ENCODE data around the gene NELL1. TPM values are rescaled to one million over a fixed set of nuclear protein-coding genes. Genes with fewer than 3 reads are reported as not detected.

Gene NELL1
- total RNA-seq, 1 experiment from 2014 or later, result 0.22 TPM

DNA sequence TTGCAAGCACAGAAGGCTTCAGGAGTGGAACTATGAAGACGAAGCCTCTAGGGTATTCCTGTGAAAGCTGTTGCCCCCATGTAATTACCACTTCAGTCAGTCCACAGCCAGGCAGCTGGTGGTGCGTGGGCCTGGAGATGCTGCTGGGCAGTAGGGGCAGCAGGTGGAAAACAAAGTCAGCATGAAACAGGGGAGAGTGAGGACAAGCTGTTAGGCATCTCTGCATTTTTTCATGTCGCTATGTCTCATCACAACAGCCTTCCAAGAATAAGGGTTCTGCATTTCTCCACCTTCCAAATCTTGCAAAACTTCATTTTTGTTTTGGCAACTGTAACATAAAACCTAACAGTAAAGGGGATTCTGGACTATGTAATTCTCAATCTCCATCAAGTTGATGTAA is 757.5 kb downstream of the NELL1 start:
- Histone ChIP-seq H2BK12ac (ENCODE audit: insufficient read length, low read depth, low read length) (no peak overlapping the region), H2BK5ac (ENCODE audit: insufficient read length, low read length) (no peak overlapping the region), H3K4me2 (ENCODE audit: insufficient read depth, insufficient read length, low read length) (no peak overlapping the region), H3T11ph (ENCODE audit: low read length) (no peak overlapping the region), H2BK20ac (ENCODE audit: low read depth, low read length, poor library complexity, severe bottlenecking) (no peak overlapping the region), H3K27me3 (ENCODE audit: insufficient read depth, low read length) (no peaks in the 10 kb centered on the region), H3K14ac (ENCODE audit: insufficient read depth, low read length) (no peak overlapping the region), H4K91ac (ENCODE audit: insufficient read length, low read depth, low read length) (no peak overlapping the region), H3K23ac (ENCODE audit: insufficient read length, low read depth, low read length) (no peak overlapping the region), H2AFZ (ENCODE audit: low read length) (no peak overlapping the region), H3K79me2 (ENCODE audit: insufficient read depth, low read length) (no peaks in the 10 kb centered on the region), H4K5ac (ENCODE audit: insufficient read length, low read depth, low read length) (no peak overlapping the region), H2BK15ac (ENCODE audit: low read depth, low read length) (no peak overlapping the region), H3K79me1 (ENCODE audit: insufficient read depth, low read depth, low read length, poor library complexity, severe bottlenecking) (no peaks in the 10 kb centered on the region), H4K8ac (replicated peaks; ENCODE audit: insufficient read length, low read depth, low read length) (no peak overlapping the region), H3K9me3 (ENCODE audit: control insufficient read depth, low read depth, low read length) (no peaks in the 10 kb centered on the region), H4K20me1 (ENCODE audit: control insufficient read depth, insufficient read depth, insufficient read length) (no peaks in the 10 kb centered on the region), H3K23me2 (ENCODE audit: insufficient read length, low read depth, low read length, poor library complexity, severe bottlenecking) (no peaks in the 10 kb centered on the region), H2AK5ac (ENCODE audit: insufficient read length, low read length) (no peak overlapping the region), H3K4ac (ENCODE audit: low read depth, low read length) (no peak overlapping the region), H3K56ac (ENCODE audit: insufficient read length, low read depth, low read length) (no peak overlapping the region), H3K9ac (ENCODE audit: extremely low read depth, insufficient read length, low read length) (no peak overlapping the region), H3K27ac (ENCODE audit: insufficient read length, low read depth, low read length) (no peak overlapping the region), H3K18ac (ENCODE audit: insufficient read length, low read depth, low read length) (no peak overlapping the region), H2BK120ac (ENCODE audit: low read depth, low read length, poor library complexity, severe bottlenecking) (no peak overlapping the region), H3K4me1 (ENCODE audit: insufficient read depth, low read length) (no peaks in the 10 kb centered on the region)
- Mint-ChIP-seq H3K4me3 (no peak overlapping the region), H3K4me1 (0 out of 4 replicates have a peak, but pooled peaks cover 0 to 2% of the 10 kb centered on the region in 2 experiments), H3K36me3 (ENCODE audit: insufficient read depth in 1 of 3, low read depth in 3 of 3) (no peaks in the 10 kb centered on the region), H3K27ac (no peak overlapping the region), H3K27me3 (ENCODE audit: low read depth) (no peaks in the 10 kb centered on the region), H3K9me3 (no peaks in the 10 kb centered on the region)
- no CpG with 5 or more reads among the region's 3 CpGs for WGBS (ENCODE audit: extremely low coverage, insufficient read length, low lambda C conversion rate)
- DNase-seq, result no peak
- TF ChIP-seq, protein P1, sequence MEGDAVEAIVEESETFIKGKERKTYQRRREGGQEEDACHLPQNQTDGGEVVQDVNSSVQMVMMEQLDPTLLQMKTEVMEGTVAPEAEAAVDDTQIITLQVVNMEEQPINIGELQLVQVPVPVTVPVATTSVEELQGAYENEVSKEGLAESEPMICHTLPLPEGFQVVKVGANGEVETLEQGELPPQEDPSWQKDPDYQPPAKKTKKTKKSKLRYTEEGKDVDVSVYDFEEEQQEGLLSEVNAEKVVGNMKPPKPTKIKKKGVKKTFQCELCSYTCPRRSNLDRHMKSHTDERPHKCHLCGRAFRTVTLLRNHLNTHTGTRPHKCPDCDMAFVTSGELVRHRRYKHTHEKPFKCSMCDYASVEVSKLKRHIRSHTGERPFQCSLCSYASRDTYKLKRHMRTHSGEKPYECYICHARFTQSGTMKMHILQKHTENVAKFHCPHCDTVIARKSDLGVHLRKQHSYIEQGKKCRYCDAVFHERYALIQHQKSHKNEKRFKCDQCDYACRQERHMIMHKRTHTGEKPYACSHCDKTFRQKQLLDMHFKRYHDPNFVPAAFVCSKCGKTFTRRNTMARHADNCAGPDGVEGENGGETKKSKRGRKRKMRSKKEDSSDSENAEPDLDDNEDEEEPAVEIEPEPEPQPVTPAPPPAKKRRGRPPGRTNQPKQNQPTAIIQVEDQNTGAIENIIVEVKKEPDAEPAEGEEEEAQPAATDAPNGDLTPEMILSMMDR (conservative IDR thresholded peaks at IDR 0.05), result no peak

Measured in H9 (cell line).